SH-SY5Y (cell line): ENCODE results near the gene PLEKHG4B.

Experiments
- GATA2 ChIP-seq: IDR thresholded peaks from 2 replicates; pipeline ENCODE4 v1.6.1; 2011; ENCODE audit warnings: mild to moderate bottlenecking, low read depth, low read length
- GATA3 ChIP-seq: IDR thresholded peaks from 2 replicates; pipeline ENCODE4 v1.6.1; 2011; ENCODE audit warnings: low read depth, mild to moderate bottlenecking, low read length, moderate library complexity

DNA sequence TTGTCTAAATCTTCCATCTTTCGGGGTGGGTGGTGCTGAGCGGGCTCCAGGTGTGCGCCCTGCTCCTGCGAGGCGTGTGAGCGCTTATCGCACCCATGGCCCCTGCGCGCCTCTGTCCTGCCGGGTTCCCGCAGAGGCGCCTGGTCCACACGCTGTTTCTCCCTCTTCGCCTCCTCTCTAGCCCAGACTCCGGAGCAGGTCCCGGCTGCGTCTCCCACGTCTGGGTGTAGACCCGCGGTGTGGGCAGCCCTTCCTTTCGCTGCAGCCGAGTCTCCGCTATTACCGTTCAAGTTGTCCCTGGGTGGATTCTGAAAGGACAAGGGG lies 40.5 kb upstream of the PLEKHG4B start:
- TF ChIP-seq GATA2 (no peak), GATA3 (no peak)
